NCI-H128 (cell line): ENCODE measurements around the gene CLEC7A.

Experiments used
- DNase-seq: peaks from one replicate; lab custom pipeline; 2025; ENCODE audit not compliant: unreplicated experiment; lab: John Stamatoyannopoulos, UW

The CLEC7A gene

GRCh38 chr12:10130042-10130441 is at the start of gene CLEC7A:
Gene CLEC7A, minus strand, starts transcription at chr12:10130199. Its CDS starts 117 bp downstream, at chr12:10130082.
- DNase-seq: no peak

- no peak for DNase-seq
Measured at GRCh38 chr12:10179776-10180181, 49.8 kb upstream of the CLEC7A start.

GRCh38 chr12:10178821-10179220 is 48.8 kb upstream of the CLEC7A start, which contains the start of gene TMEM52B:
Gene TMEM52B, plus strand, starts transcription at chr12:10179032. Its CDS starts 543 bp downstream, at chr12:10179575.
- no peak for DNase-seq

GRCh38 chr12:10175846-10176636 is 46.0 kb upstream of the CLEC7A start:
- DNase-seq: no peak

- DNase-seq: no peak
Measured at GRCh38 chr12:10174986-10175614, 45.1 kb upstream of the CLEC7A start.

- no peak for DNase-seq
Measured at GRCh38 chr12:10171973-10172728, 42.2 kb upstream of the CLEC7A start, which contains the start of gene OLR1. Gene OLR1, minus strand, starts transcription at chr12:10172132. Its CDS starts 55 bp downstream, at chr12:10172077.

GRCh38 chr12:10170216-10170615 is 40.2 kb upstream of the CLEC7A start:
- no peak for DNase-seq

GRCh38 chr12:10169104-10169503 is 39.1 kb upstream of the CLEC7A start:
- no peak for DNase-seq

GRCh38 chr12:10167599-10167998 is 37.6 kb upstream of the CLEC7A start:
- DNase-seq: no peak

- no peak for DNase-seq
Measured at GRCh38 chr12:10165421-10165820, 35.4 kb upstream of the CLEC7A start.

GRCh38 chr12:10163084-10163483 is 33.1 kb upstream of the CLEC7A start:
- DNase-seq: no peak

- DNase-seq: no peak
Measured at GRCh38 chr12:10160617-10161385, 30.8 kb upstream of the CLEC7A start.

GRCh38 chr12:10159280-10159679 is 29.3 kb upstream of the CLEC7A start:
- no peak for DNase-seq

GRCh38 chr12:10158406-10158805 is 28.4 kb upstream of the CLEC7A start:
- no peak for DNase-seq

GRCh38 chr12:10155966-10156365 is 26.0 kb upstream of the CLEC7A start:
- no peak for DNase-seq

- DNase-seq: no peak
Measured at GRCh38 chr12:10154145-10154496, 24.1 kb upstream of the CLEC7A start.

- peak; percentile 34 for DNase-seq
Measured at GRCh38 chr12:10153271-10154144, 23.5 kb upstream of the CLEC7A start.

- DNase-seq: no peak
Measured at GRCh38 chr12:10151621-10152020, 21.6 kb upstream of the CLEC7A start.

- DNase-seq: no peak
Measured at GRCh38 chr12:10147714-10148403, 17.9 kb upstream of the CLEC7A start.
